Mesenchymal stem cell (in vitro differentiated cells and primary cell): Measurements from ENCODE around the gene KIF6.

Experiments used
- DNase-seq: peaks from one replicate; pipeline ENCODE4 v3.0.0-alpha.2; 2013
- H2AFZ ChIP-seq: one replicate; pipeline ENCODE4 v1.6.1; 2013; ENCODE audit warnings: low read depth, mild to moderate bottlenecking, control low read depth, inconsistent platforms, low read length, moderate library complexity
- H2AK5ac ChIP-seq: 2 replicates; pipeline ENCODE4 v1.6.1; 2013; ENCODE audit warnings: low read length, moderate library complexity, mild to moderate bottlenecking, inconsistent platforms; ENCODE audit not compliant: severe bottlenecking
- H2BK120ac ChIP-seq: one replicate; pipeline ENCODE4 v1.6.1; 2013; ENCODE audit warnings: low read depth, mild to moderate bottlenecking, inconsistent platforms, low read length, moderate library complexity
- H2BK12ac ChIP-seq, 2 experiments: one replicate each; pipeline ENCODE4 v1.6.1; 2013; ENCODE audit warnings: inconsistent platforms in 2 of 2, low read length in 2 of 2, mild to moderate bottlenecking in 2 of 2, moderate library complexity in 2 of 2, control low read depth in 1 of 2
- H2BK15ac ChIP-seq: one replicate; pipeline ENCODE4 v1.6.1; 2013; ENCODE audit warnings: mild to moderate bottlenecking, low read depth, inconsistent platforms; ENCODE audit not compliant: poor library complexity, severe bottlenecking
- H2BK5ac ChIP-seq: 2 replicates; pipeline ENCODE4 v1.6.1; 2013; ENCODE audit warnings: low read depth, mild to moderate bottlenecking, low read length, control low read depth, inconsistent platforms; ENCODE audit not compliant: poor library complexity, severe bottlenecking
- H3K14ac ChIP-seq, 2 experiments: one replicate each; pipeline ENCODE4 v1.6.1; 2013; ENCODE audit warnings: inconsistent platforms in 2 of 2, low read length in 2 of 2, control low read depth in 1 of 2, mild to moderate bottlenecking in 1 of 2, moderate library complexity in 1 of 2
- H3K18ac ChIP-seq, 2 experiments: one replicate each; pipeline ENCODE4 v1.6.1; 2013; ENCODE audit warnings: inconsistent platforms in 2 of 2, low read length in 2 of 2, control low read depth in 1 of 2, low read depth in 1 of 2, mild to moderate bottlenecking in 1 of 2
- H3K23ac ChIP-seq, 2 experiments: one replicate each; pipeline ENCODE4 v1.6.1; 2013; ENCODE audit warnings: inconsistent platforms in 2 of 2, low read length in 2 of 2, mild to moderate bottlenecking in 2 of 2, moderate library complexity in 2 of 2, control low read depth in 1 of 2
- H3K27ac ChIP-seq: 2 replicates; pipeline ENCODE4 v1.5.1; 2013; ENCODE audit warnings: mild to moderate bottlenecking, moderate library complexity, low read length, control low read depth, inconsistent platforms; ENCODE audit not compliant: poor library complexity, severe bottlenecking
- H3K27me3 ChIP-seq, 2 experiments: 2 replicates each; pipeline versions ENCODE4 v1.6.1 to v1.7.0; 2013; ENCODE audit warnings: low read length in 2 of 2, mild to moderate bottlenecking in 2 of 2, moderate library complexity in 2 of 2, control low read depth in 1 of 2, inconsistent platforms in 1 of 2; ENCODE audit not compliant: control insufficient read depth in 1 of 2, insufficient read depth in 1 of 2
- H3K36me3 ChIP-seq, 2 experiments: 2 replicates each; pipeline versions ENCODE4 v1.6.1 to v1.7.0; 2013; ENCODE audit warnings: low read length in 2 of 2, control low read depth in 1 of 2, inconsistent platforms in 1 of 2, low read depth in 1 of 2, mild to moderate bottlenecking in 1 of 2; ENCODE audit not compliant: insufficient read depth in 2 of 2, control insufficient read depth in 1 of 2
- H3K4ac ChIP-seq, 2 experiments: one replicate each; pipeline ENCODE4 v1.6.1; 2013; ENCODE audit warnings: inconsistent platforms in 2 of 2, low read length in 2 of 2, mild to moderate bottlenecking in 2 of 2, moderate library complexity in 2 of 2, control low read depth in 1 of 2, low read depth in 1 of 2
- H3K4me1 ChIP-seq: 2 replicates; pipeline ENCODE4 v1.6.1; 2013; ENCODE audit warnings: low read depth, low read length, control low read depth; ENCODE audit not compliant: control insufficient read depth, insufficient read depth
- H3K4me2 ChIP-seq: 2 replicates; pipeline ENCODE4 v1.6.1; 2013; ENCODE audit warnings: low read length, mild to moderate bottlenecking, inconsistent platforms; ENCODE audit not compliant: poor library complexity, severe bottlenecking
- H3K4me3 ChIP-seq, 2 experiments: 2 replicates each; pipeline versions ENCODE4 v1.5.1 to v1.7.0; 2013; ENCODE audit warnings: low read length in 2 of 2, mild to moderate bottlenecking in 2 of 2, control low read depth in 1 of 2, low read depth in 1 of 2; ENCODE audit not compliant: insufficient read depth in 1 of 2
- H3K79me1 ChIP-seq: replicated peaks from 2 replicates; pipeline ENCODE4 v1.6.1; 2013; ENCODE audit warnings: mild to moderate bottlenecking, control low read depth, low read length, inconsistent platforms; ENCODE audit not compliant: poor library complexity, severe bottlenecking
- H3K9ac ChIP-seq: 2 replicates; pipeline ENCODE4 v1.7.0; 2013; ENCODE audit warnings: mild to moderate bottlenecking, low read length, moderate library complexity
- H3K9me3 ChIP-seq: 2 replicates; pipeline ENCODE4 v1.7.0; 2013; ENCODE audit warnings: mild to moderate bottlenecking, low read length; ENCODE audit not compliant: control insufficient read depth
- H4K8ac ChIP-seq: one replicate; pipeline ENCODE4 v1.6.1; 2013; ENCODE audit warnings: inconsistent platforms, mild to moderate bottlenecking, low read length, moderate library complexity
- H4K91ac ChIP-seq: one replicate; pipeline ENCODE4 v1.6.1; 2013; ENCODE audit warnings: mild to moderate bottlenecking, low read length, inconsistent platforms
- WGBS: methylation state at CpG from one replicate; pipeline ENCODE4 v1.1.7; 2013; ENCODE audit warnings: mixed read lengths; 5-methylcytosine and 5-hydroxymethylcytosine counted together

Gene KIF6

GRCh38 chr6:39401376-39401775 is 323.8 kb downstream of the KIF6 start:
- no peak overlapping the region for H4K91ac ChIP-seq
- no peak for DNase-seq
- no peak overlapping the region for H3K4me2 ChIP-seq
- no peak overlapping the region for H2BK5ac ChIP-seq
- peak overlapping the region; percentile 39 for H2BK120ac ChIP-seq
- no peak overlapping the region for H2BK12ac ChIP-seq
- H3K27ac ChIP-seq = no peak overlapping the region
- peaks cover 2% of the 10 kb centered on the region for H3K4me1 ChIP-seq
- H2BK15ac ChIP-seq = no peak overlapping the region
- H3K36me3 ChIP-seq = no peaks in the 10 kb centered on the region
- no peaks in the 10 kb centered on the region for H3K27me3 ChIP-seq
- no peak overlapping the region for H3K9ac ChIP-seq
- no peak overlapping the region for H3K14ac ChIP-seq
- peak overlapping the region in 1 of 2 experiments; percentile 18 for H3K23ac ChIP-seq
- no peak overlapping the region for H2AK5ac ChIP-seq
- H3K4me3 ChIP-seq = no peak overlapping the region
- no peak overlapping the region for H4K8ac ChIP-seq
- no peaks in the 10 kb centered on the region for H3K79me1 ChIP-seq
- H2AFZ ChIP-seq = no peak overlapping the region
- WGBS = 100% methylated on average over 1 of the region's 3 CpGs
- H3K18ac ChIP-seq = peak overlapping the region; percentile 40 to 61
- H3K4ac ChIP-seq = no peak overlapping the region
- H3K9me3 ChIP-seq = no peaks in the 10 kb centered on the region

DNA sequence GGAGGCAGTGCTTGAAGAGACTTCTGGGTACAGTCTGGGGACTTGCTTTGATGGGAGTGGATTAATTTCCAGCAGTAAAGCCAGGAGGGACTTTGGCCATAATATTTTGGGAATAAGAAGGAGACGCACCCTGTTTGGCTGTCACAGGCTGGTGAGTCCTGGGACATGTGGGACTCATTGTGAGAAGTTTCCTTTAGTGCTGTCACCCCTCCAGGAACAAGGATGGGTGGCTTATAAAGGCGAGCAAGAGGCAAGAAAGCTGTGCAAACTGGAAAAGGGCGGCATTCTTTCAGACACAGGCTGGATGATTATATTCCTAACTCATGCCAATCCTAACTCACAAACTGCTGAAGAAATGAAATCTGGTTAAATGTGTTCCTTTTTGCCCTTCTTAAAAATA is 325.2 kb downstream of the KIF6 start:
- Histone ChIP-seq H4K91ac (no peak overlapping the region), H2BK15ac (peak overlapping the region; percentile 49), H3K4ac (no peak overlapping the region), H3K79me1 (no peaks in the 10 kb centered on the region), H3K36me3 (no peaks in the 10 kb centered on the region), H4K8ac (no peak overlapping the region), H3K4me3 (no peak overlapping the region), H3K27ac (no peak overlapping the region), H3K4me2 (no peak overlapping the region), H3K9me3 (no peaks in the 10 kb centered on the region), H2AFZ (no peak overlapping the region), H3K4me1 (peaks cover 2% of the 10 kb centered on the region), H2BK12ac (peak overlapping the region in 1 of 2 experiments; percentile 7), H2BK120ac (no peak overlapping the region), H3K9ac (no peak overlapping the region), H3K23ac (no peak overlapping the region), H3K27me3 (no peaks in the 10 kb centered on the region), H2AK5ac (no peak overlapping the region), H3K14ac (no peak overlapping the region), H3K18ac (peak overlapping the region in 1 of 2 experiments; percentile 40), H2BK5ac (no peak overlapping the region)
- 95% methylated on average over 1 of the region's 3 CpGs for WGBS
- no peak for DNase-seq

DNA sequence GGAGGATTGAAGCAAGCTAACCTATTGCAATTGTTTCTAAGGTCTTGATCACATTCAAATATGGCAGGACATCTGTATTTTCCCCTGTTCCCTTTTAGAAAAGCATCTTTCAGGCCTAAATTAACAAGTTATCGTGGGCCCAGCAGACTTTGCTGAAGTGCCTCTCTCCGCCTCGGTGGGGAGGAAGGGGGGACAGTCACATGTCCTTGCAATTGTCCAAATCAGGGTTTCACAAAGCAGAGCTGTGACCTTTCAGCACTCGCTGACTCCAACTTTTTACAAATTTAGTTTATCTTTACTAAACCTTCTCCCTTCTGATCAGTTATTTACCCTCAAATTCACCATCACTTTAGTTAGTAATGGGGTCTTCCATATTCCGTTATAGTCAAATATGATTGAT is 328.4 kb downstream of the KIF6 start:
- Histone ChIP-seq H3K4me3 (no peak overlapping the region), H2BK5ac (no peak overlapping the region), H4K8ac (no peak overlapping the region), H3K27ac (no peak overlapping the region), H2AFZ (no peak overlapping the region), H3K23ac (no peak overlapping the region), H3K4ac (no peak overlapping the region), H2BK120ac (no peak overlapping the region), H3K4me2 (no peak overlapping the region), H3K18ac (no peak overlapping the region), H3K9ac (no peak overlapping the region), H2AK5ac (no peak overlapping the region), H3K14ac (no peak overlapping the region), H3K36me3 (no peaks in the 10 kb centered on the region), H3K4me1 (no peaks in the 10 kb centered on the region), H2BK15ac (no peak overlapping the region), H4K91ac (no peak overlapping the region), H3K27me3 (no peaks in the 10 kb centered on the region), H3K79me1 (no peaks in the 10 kb centered on the region), H2BK12ac (no peak overlapping the region), H3K9me3 (no peaks in the 10 kb centered on the region)
- DNase-seq = no peak
- WGBS = 100% methylated on average over 3 of the region's 5 CpGs

- 90% methylated on average over 5 of the region's 5 CpGs for WGBS
- Histone ChIP-seq H4K91ac (no peak overlapping the region), H2BK12ac (no peak overlapping the region)
These were observed 332.1 kb downstream of the KIF6 start for GRCh38 chr6:39393075-39393474.

More at GRCh38 chr6:39393075-39393474, 332.1 kb downstream of the KIF6 start:
- H3K14ac ChIP-seq = no peak overlapping the region
- H3K27me3 ChIP-seq = no peaks in the 10 kb centered on the region
- no peak for DNase-seq
- no peak overlapping the region for H2AK5ac ChIP-seq
- no peaks in the 10 kb centered on the region for H3K36me3 ChIP-seq
- H3K79me1 ChIP-seq = no peaks in the 10 kb centered on the region
- no peak overlapping the region for H3K9ac ChIP-seq
- H3K4me2 ChIP-seq = no peak overlapping the region
- H3K4ac ChIP-seq = no peak overlapping the region
- no peaks in the 10 kb centered on the region for H3K9me3 ChIP-seq
- H3K4me3 ChIP-seq = no peak overlapping the region
- H3K4me1 ChIP-seq = no peaks in the 10 kb centered on the region
- H2BK15ac ChIP-seq = no peak overlapping the region
- no peak overlapping the region for H2BK5ac ChIP-seq
- H3K27ac ChIP-seq = no peak overlapping the region
- no peak overlapping the region for H3K18ac ChIP-seq
- no peak overlapping the region for H2BK120ac ChIP-seq
- H2AFZ ChIP-seq = no peak overlapping the region
- H4K8ac ChIP-seq = no peak overlapping the region
- no peak overlapping the region for H3K23ac ChIP-seq
